ENCODE data around the gene SAC3D1. TPM values are rescaled to one million over a fixed set of nuclear protein-coding genes. Genes with fewer than 3 reads are reported as not detected.

Gene SAC3D1
- 10 to 100 TPM; 25.0 to 29.4 TPM for total RNA-seq

GRCh38 chr11:65040847-65041622, at the start of gene SAC3D1:
TSS of gene SAC3D1 (plus strand) at chr11:65041210. CDS start at chr11:65041293, 83 bp downstream.
- Histone ChIP-seq H3K36me3 (peaks cover under 1 to 6% of the 10 kb centered on the region in 2 donors), H3K27ac (peak within 1 kb of the TSS; percentile 88 to 95), H3K4me1 (replicated peaks) (peaks cover 5% of the 10 kb centered on the region), H3K4me3 (peak within 1 kb of the TSS; percentile 80 to 82), H3K27me3 (replicated peaks; ENCODE audit: insufficient read depth) (no peaks in the 10 kb centered on the region), H3K9me3 (no peaks in the 10 kb centered on the region)
- peak; percentile 86 for DNase-seq (ENCODE audit: low spot score)
- under 1% methylated on average over 40 of the region's 91 CpGs for WGBS
- intact Hi-C loops (cut with DNase I): loop anchor here (5.0 kb wide), 1 partner anchor 41 kb away; the partner anchor contains the start of genes CDCA5 and ZFPL1
- peak; percentile 91 for TF ChIP-seq POLR2AphosphoS5 (IDR thresholded peaks at IDR 0.05)
- peak; percentile 49 for TF ChIP-seq POLR2A (IDR thresholded peaks at IDR 0.05)
- peak in 1 of 4 experiments; percentile 6 for TF ChIP-seq CTCF (IDR thresholded peaks at IDR 0.05)

GRCh38 chr11:64994318-64994717, 46.7 kb upstream of the SAC3D1 start:
- no peaks in the 10 kb centered on the region for H3K27me3 ChIP-seq (replicated peaks; ENCODE audit: insufficient read depth)
- no peak for TF ChIP-seq CTCF (IDR thresholded peaks at IDR 0.05)
- no peak for TF ChIP-seq POLR2A (IDR thresholded peaks at IDR 0.05)
- TF ChIP-seq POLR2AphosphoS5 (IDR thresholded peaks at IDR 0.05): no peak
- H3K27ac ChIP-seq: no peak overlapping the region
- no peak for DNase-seq (ENCODE audit: low spot score)
- H3K36me3 ChIP-seq: no peaks in the 10 kb centered on the region
- H3K9me3 ChIP-seq: no peaks in the 10 kb centered on the region
- WGBS: 94% methylated on average over 7 of the region's 7 CpGs
- intact Hi-C loops (cut with DNase I): no loop called here
- H3K4me3 ChIP-seq: no peak overlapping the region
- H3K4me1 ChIP-seq (replicated peaks): no peaks in the 10 kb centered on the region

- TF ChIP-seq POLR2A (IDR thresholded peaks at IDR 0.05) (no peak), CTCF (IDR thresholded peaks at IDR 0.05) (no peak), POLR2AphosphoS5 (IDR thresholded peaks at IDR 0.05) (no peak)
- Histone ChIP-seq H3K36me3 (no peaks in the 10 kb centered on the region), H3K4me3 (peak overlapping the region; percentile 24 to 26), H3K27me3 (replicated peaks; ENCODE audit: insufficient read depth) (no peaks in the 10 kb centered on the region), H3K27ac (peak overlapping the region; percentile 39 to 45), H3K9me3 (no peaks in the 10 kb centered on the region), H3K4me1 (replicated peaks) (no peaks in the 10 kb centered on the region)
- intact Hi-C loops (cut with DNase I): loop anchor here (5.0 kb wide), 1 partner anchor 149 kb away; no protein-coding TSS in a partner anchor
- WGBS: 49% methylated on average over 11 of the region's 11 CpGs
- no peak for DNase-seq (ENCODE audit: low spot score)
Observed at GRCh38 chr11:64996327-64996709, 44.7 kb upstream of the SAC3D1 start.

- peak within 1 kb of the TSS; percentile 39 to 45 for H3K27ac ChIP-seq
- 20% methylated on average over 9 of the region's 9 CpGs for WGBS
- intact Hi-C loops (cut with DNase I): loop anchor here (5.0 kb wide), 1 partner anchor 150 kb away; no protein-coding TSS in a partner anchor
- peak within 1 kb of the TSS; percentile 24 to 26 for H3K4me3 ChIP-seq
- DNase-seq (ENCODE audit: low spot score): peak; percentile 50
- H3K4me1 ChIP-seq (replicated peaks): no peaks in the 10 kb centered on the region
- no peaks in the 10 kb centered on the region for H3K36me3 ChIP-seq
- no peaks in the 10 kb centered on the region for H3K27me3 ChIP-seq (replicated peaks; ENCODE audit: insufficient read depth)
- H3K9me3 ChIP-seq: no peaks in the 10 kb centered on the region
- TF ChIP-seq CTCF (IDR thresholded peaks at IDR 0.05) (peak in 2 of 4 experiments; percentile 51 to 71), POLR2A (IDR thresholded peaks at IDR 0.05) (peak; percentile 33), POLR2AphosphoS5 (IDR thresholded peaks at IDR 0.05) (peak; percentile 69)
Observed at GRCh38 chr11:64996710-64997380, 44.2 kb upstream of the SAC3D1 start, which contains the start of gene BATF2. TSS of gene BATF2 (minus strand) at chr11:64996971. CDS start at chr11:64996914, 57 bp downstream.

Measured in prostate gland (tissue), 2 donors.